ENCODE measurements around the gene FAM9A.

DNA sequence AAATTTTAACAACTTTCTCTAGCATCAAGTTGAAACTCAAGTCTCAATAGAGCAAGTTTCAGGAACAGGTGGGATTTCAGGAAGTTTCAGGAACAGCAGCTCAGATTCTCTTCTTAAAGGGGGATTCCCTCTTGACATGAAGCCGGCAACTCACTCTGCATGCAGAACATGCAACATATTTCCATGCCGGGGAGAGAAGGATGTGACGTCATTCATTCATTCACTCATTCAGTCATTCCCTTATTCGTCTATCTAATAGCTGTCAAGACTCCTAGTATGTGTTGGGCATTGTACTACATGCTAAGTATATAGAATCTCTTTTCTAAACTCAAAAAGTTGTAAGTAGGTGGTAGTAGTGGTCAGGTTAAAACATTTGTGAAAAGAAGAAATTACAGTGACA is 4.8 kb upstream of the FAM9A start:
- TF ChIP-seq POLR2A (IDR thresholded peaks at IDR 0.05) = no peak
- TF ChIP-seq, protein P1, sequence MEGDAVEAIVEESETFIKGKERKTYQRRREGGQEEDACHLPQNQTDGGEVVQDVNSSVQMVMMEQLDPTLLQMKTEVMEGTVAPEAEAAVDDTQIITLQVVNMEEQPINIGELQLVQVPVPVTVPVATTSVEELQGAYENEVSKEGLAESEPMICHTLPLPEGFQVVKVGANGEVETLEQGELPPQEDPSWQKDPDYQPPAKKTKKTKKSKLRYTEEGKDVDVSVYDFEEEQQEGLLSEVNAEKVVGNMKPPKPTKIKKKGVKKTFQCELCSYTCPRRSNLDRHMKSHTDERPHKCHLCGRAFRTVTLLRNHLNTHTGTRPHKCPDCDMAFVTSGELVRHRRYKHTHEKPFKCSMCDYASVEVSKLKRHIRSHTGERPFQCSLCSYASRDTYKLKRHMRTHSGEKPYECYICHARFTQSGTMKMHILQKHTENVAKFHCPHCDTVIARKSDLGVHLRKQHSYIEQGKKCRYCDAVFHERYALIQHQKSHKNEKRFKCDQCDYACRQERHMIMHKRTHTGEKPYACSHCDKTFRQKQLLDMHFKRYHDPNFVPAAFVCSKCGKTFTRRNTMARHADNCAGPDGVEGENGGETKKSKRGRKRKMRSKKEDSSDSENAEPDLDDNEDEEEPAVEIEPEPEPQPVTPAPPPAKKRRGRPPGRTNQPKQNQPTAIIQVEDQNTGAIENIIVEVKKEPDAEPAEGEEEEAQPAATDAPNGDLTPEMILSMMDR (IDR thresholded peaks at IDR 0.05) = no peak
